ENCODE results near the gene MBD4. TPM values are rescaled to one million over a fixed set of nuclear protein-coding genes. Genes with fewer than 3 reads are reported as not detected.

The MBD4 gene
- total and polyA plus RNA-seq, 2 donors (not counting 1 experiment from before 2014, with no cell fraction given) = 95.7 to 140 TPM

GRCh38 chr3:129399895-129400357 is 39.8 kb downstream of the MBD4 start:
- intact Hi-C loops (cut with micrococcal nuclease) = loop anchor here (1.0 to 10.0 kb wide), 5 partner anchors 24 to 239 kb away; partner anchors contain the start of genes EFCAB12, HMCES, IFT122 and ISY1
- H3K4me1 Mint-ChIP-seq = peaks cover 35% of the 10 kb centered on the region
- ChIA-PET POLR2A (interaction anchor here (1.9 kb wide), 1 partner anchor 40 kb away, joined by 12 read pairs; the partner anchor contains the start of genes IFT122 and MBD4), CTCF (interaction anchor here (0.6 to 2.0 kb wide), 15 partner anchors 8 to 541 kb away, joined by 3 to 13 read pairs (median 4); partner anchors contain the start of genes EFCAB12, IFT122 and MBD4)
- no peaks in the 10 kb centered on the region for H3K27me3 Mint-ChIP-seq
- Histone ChIP-seq H3K36me3 (replicated peaks in 1 of 2; ENCODE audit: control extremely low read depth in 1 of 2, control insufficient read depth in 1 of 2, extremely low read depth in 1 of 2, insufficient read depth in 2 of 2, low read length in 1 of 2) (peaks cover 2 to 13% of the 10 kb centered on the region in 2 experiments), H3K27ac (ENCODE audit: low read length in 2 of 2) (peak overlapping the region; percentile 88 to 95), H3K9ac (ENCODE audit: low read length) (peak overlapping the region; percentile 83), H3K4me2 (replicated peaks; ENCODE audit: low read depth, low read length, poor library complexity, severe bottlenecking) (peak overlapping the region; percentile 77), H3K4me3 (ENCODE audit: control extremely low read depth in 1 of 5, extremely low read depth in 1 of 5, insufficient read depth in 1 of 5, low read depth in 2 of 5, low read length in 4 of 5) (peak overlapping the region; percentile 76 to 99 (median 89)), H3K9me3 (ENCODE audit: control extremely low read depth in 1 of 3, control insufficient read depth in 2 of 3, insufficient read depth in 1 of 3, low read length in 2 of 3) (no peaks in the 10 kb centered on the region), H3K4me1 (ENCODE audit: control insufficient read depth in 2 of 2, insufficient read depth in 2 of 2, low read length in 2 of 2) (peaks cover 20 to 22% of the 10 kb centered on the region in 2 donors), H2AFZ (ENCODE audit: insufficient read depth, low read depth, low read length, poor library complexity, severe bottlenecking) (peak overlapping the region; percentile 94), H3K27me3 (replicated peaks in 1 of 4; ENCODE audit: control extremely low read depth in 1 of 4, control insufficient read depth in 3 of 4, insufficient read depth in 4 of 4, low read length in 3 of 4) (no peaks in the 10 kb centered on the region), H3K79me2 (ENCODE audit: control insufficient read depth, insufficient read depth, low read length) (peaks cover 41% of the 10 kb centered on the region), H4K20me1 (ENCODE audit: control insufficient read depth, insufficient read depth, low read length, poor library complexity, severe bottlenecking) (peaks cover 34% of the 10 kb centered on the region)
- DNase-seq (no peak), ATAC-seq (ENCODE audit: low read depth) (peak; percentile 12)
- TF ChIP-seq EZH2 (IDR thresholded peaks at IDR 0.05; ENCODE audit: borderline replicate concordance, insufficient read depth, low read depth, low read length, poor library complexity, severe bottlenecking) (no peak), CTCF (IDR thresholded peaks at IDR 0.05) (peak; percentile 15)
- H3K27ac Mint-ChIP-seq = peak overlapping the region; percentile 94
- 0% methylated on average over 1 of the region's 8 CpGs for WGBS (ENCODE audit: insufficient coverage)
- H3K4me3 Mint-ChIP-seq = peak overlapping the region; percentile 96
- H3K9me3 Mint-ChIP-seq (ENCODE audit: insufficient read depth) = no peaks in the 10 kb centered on the region
